ENCODE measurements around the gene DUSP3. TPM values are rescaled to one million over a fixed set of nuclear protein-coding genes. Genes with fewer than 3 reads are reported as not detected.
A peak's percentile ranks its signal among the peaks of the same experiment; 100 is the strongest.

Gene DUSP3
- total and polyA plus RNA-seq, 2 of the 13 experiments (the other 11 are each of a cell fraction or from before 2014, with no cell fraction given) = 60.0 to 71.5 TPM

GRCh38 chr17:43772877-43773648 lies 5.7 kb downstream of the DUSP3 start (continued):
- TF ChIP-seq PREB (CRISPR knock-in tag; IDR thresholded peaks at IDR 0.05) (no peak), SNAPC4 (CRISPR knock-in tag; IDR thresholded peaks at IDR 0.05) (no peak), MED13 (CRISPR knock-in tag; IDR thresholded peaks at IDR 0.05) (no peak), ZBTB20 (CRISPR knock-in tag; IDR thresholded peaks at IDR 0.05; ENCODE audit: borderline replicate concordance, low read depth) (0 out of 2 replicates have a peak, but pooled peaks have one; percentile 32), ZNF883 (CRISPR knock-in tag; IDR thresholded peaks at IDR 0.05; ENCODE audit: not compliant biosample characterization) (no peak), DNMT1 (CRISPR knock-in tag; IDR thresholded peaks at IDR 0.05) (no peak), PHF20 (CRISPR knock-in tag; IDR thresholded peaks at IDR 0.05) (no peak), HOXA7 (CRISPR knock-in tag; IDR thresholded peaks at IDR 0.05) (no peak), ZFP82 (CRISPR knock-in tag; IDR thresholded peaks at IDR 0.05; ENCODE audit: borderline replicate concordance) (no peak), PRDM4 (CRISPR knock-in tag; IDR thresholded peaks at IDR 0.05; ENCODE audit: borderline replicate concordance) (no peak), ZNF354B (CRISPR knock-in tag; IDR thresholded peaks at IDR 0.05) (no peak), MAFG (CRISPR knock-in tag; IDR thresholded peaks at IDR 0.05) (no peak), MXI1 (IDR thresholded peaks at IDR 0.05; ENCODE audit: borderline replicate concordance, low read depth, low read length) (no peak), ZNF343 (CRISPR knock-in tag; IDR thresholded peaks at IDR 0.05) (0 out of 2 replicates have a peak, but pooled peaks have one; percentile 31), SSRP1 (CRISPR knock-in tag; IDR thresholded peaks at IDR 0.05) (no peak), ZNF574 (CRISPR knock-in tag; IDR thresholded peaks at IDR 0.05) (no peak), ETV5 (CRISPR knock-in tag; IDR thresholded peaks at IDR 0.05; ENCODE audit: borderline replicate concordance) (no peak), ZNF629 (CRISPR knock-in tag; conservative IDR thresholded peaks at IDR 0.05) (no peak)
